K562 (cell line): ENCODE measurements around the gene GJB4. TPM values are rescaled to one million over a fixed set of nuclear protein-coding genes. Genes with fewer than 3 reads are reported as not detected.

Experiments
- ATAC-seq: fragments of 200-7000 bp; cut with Tn5 transposase; 3 replicates; pipeline ENCODE4 v1.9.1; 2020; ENCODE audit warnings: moderate library complexity
- BruUV-seq: library from RNA; stranded (reverse); fragments of 400-500 nt; replicated peaks from 2 replicates; lab custom pipeline; 2021; lab: Mats Ljungman, UMichigan
- CTCF ChIA-PET: fragments of 300-600 bp; formaldehyde crosslinking; extraction: SDS; loops from one replicate; lab custom pipeline; 2021; ENCODE audit warnings: low intra/inter-chr PET ratio; lab: Yijun Ruan, JAX
- POLR2A ChIA-PET: fragments of 300-600, 350-650 bp; sonication (Branson Sonifier 250); formaldehyde crosslinking; extraction: SDS; loops from one replicate; lab custom pipeline; 2021; ENCODE audit warnings: antibody characterized with exemption, inconsistent platforms; lab: Yijun Ruan, JAX
- DNase-seq, 4 experiments: peaks; one replicate each; pipeline versions ENCODE4 v3.0.0 to v3.0.0-alpha.2; 2011 to 2018; ENCODE audit warnings: low spot score in 3 of 4, mixed read lengths in 3 of 4; ENCODE audit errors: extremely low read depth in 1 of 4
- FAIRE-seq: peaks from 2 replicates; lab custom pipeline; 2011; peaks lifted over from hg19 to GRCh38; lab: Jason Lieb, UNC
- H2AFZ ChIP-seq: 2 replicates; pipeline ENCODE4 v1.6.0; 2011; ENCODE audit warnings: low read depth, low read length, control low read depth, inconsistent platforms
- H3K27ac ChIP-seq: fragments of 200-600 bp; 3 replicates; pipeline ENCODE4 v1.8.0; 2011; ENCODE audit warnings: low read depth, mild to moderate bottlenecking, control low read depth, inconsistent platforms, low read length, moderate library complexity, mixed read lengths; ENCODE audit errors: extremely low read depth
- H3K27me3 ChIP-seq, 2 experiments: fragments of 300-600 bp in 1 of 2; 2 replicates in 1 of 2; 3 replicates in 1 of 2; pipeline versions ENCODE4 v1.6.0 to v1.8.0; 2011; ENCODE audit warnings: inconsistent platforms in 2 of 2, low read length in 2 of 2, mild to moderate bottlenecking in 1 of 2, mixed read lengths in 1 of 2, moderate library complexity in 1 of 2; ENCODE audit not compliant: control insufficient read depth in 2 of 2, insufficient read depth in 2 of 2
- H3K36me3 ChIP-seq: fragments of 300-600 bp; 3 replicates; pipeline ENCODE4 v1.8.0; 2011; ENCODE audit warnings: mild to moderate bottlenecking, low read length, inconsistent platforms; ENCODE audit not compliant: control insufficient read depth, insufficient read depth
- H3K4me1 ChIP-seq, 2 experiments: fragments of 200-600 bp in 1 of 2; replicated peaks in 1 of 2; 2 replicates in 1 of 2; 3 replicates in 1 of 2; pipeline versions ENCODE4 v1.5.1 to v1.8.0; 2011; ENCODE audit warnings: inconsistent platforms in 2 of 2, low read length in 2 of 2, mild to moderate bottlenecking in 1 of 2, mixed read lengths in 1 of 2, moderate library complexity in 1 of 2; ENCODE audit not compliant: control insufficient read depth in 2 of 2, insufficient read depth in 2 of 2
- H3K4me2 ChIP-seq: 2 replicates; pipeline ENCODE4 v1.6.1; 2011; ENCODE audit warnings: low read length, control low read depth, inconsistent platforms, mixed read lengths; ENCODE audit not compliant: insufficient read depth
- H3K4me3 ChIP-seq: fragments of 200-600 bp; sonication (generic), shearing (Covaris generic); 2 replicates; pipeline ENCODE4 v1.5.1; 2016; ENCODE audit warnings: control low read depth, inconsistent platforms
- H3K79me2 ChIP-seq: fragments of 200-600 bp; 3 replicates; pipeline ENCODE4 v1.8.0; 2011; ENCODE audit warnings: low read length, inconsistent platforms; ENCODE audit not compliant: control insufficient read depth, insufficient read depth
- H3K9ac ChIP-seq, 2 experiments: 2 replicates each; pipeline versions ENCODE4 v1.6.0 to v1.6.1; 2011; ENCODE audit warnings: low read depth in 2 of 2, low read length in 2 of 2, control low read depth in 1 of 2, inconsistent platforms in 1 of 2, mild to moderate bottlenecking in 1 of 2, mixed read lengths in 1 of 2; ENCODE audit not compliant: insufficient read depth in 1 of 2
- H3K9me1 ChIP-seq: one replicate; pipeline ENCODE4 v1.6.0; 2011; ENCODE audit warnings: inconsistent platforms, mild to moderate bottlenecking, low read length, moderate library complexity; ENCODE audit not compliant: control insufficient read depth, insufficient read depth
- H3K9me3 ChIP-seq: replicated peaks from 2 replicates; pipeline ENCODE4 v1.5.1; 2011; ENCODE audit warnings: low read depth, low read length, inconsistent platforms; ENCODE audit not compliant: control insufficient read depth, insufficient read depth
- H4K20me1 ChIP-seq: replicated peaks from 2 replicates; pipeline ENCODE4 v1.6.1; 2011; ENCODE audit warnings: low read length, inconsistent platforms, mixed read lengths; ENCODE audit not compliant: control insufficient read depth, insufficient read depth
- ELF1 ChIP-seq: fragments of 200-800 bp; sonication (Bioruptor generic); IDR thresholded peaks from 2 replicates; pipeline ENCODE4 v1.6.1; 2016; ENCODE audit warnings: missing genetic modification characterization, missing compliant biosample characterization
- HCFC1 ChIP-seq: IDR thresholded peaks from 2 replicates; pipeline ENCODE4 v1.6.1; 2012; ENCODE audit warnings: low read depth, low read length, improper control_type of control experiment
- MCM2 ChIP-seq: fragments of 450-650 bp; IDR thresholded peaks from 2 replicates; pipeline ENCODE4 v1.6.1; 2017; ENCODE audit warnings: low read depth, mild to moderate bottlenecking
- REST ChIP-seq, 2 experiments: fragments of 450-650 bp; formaldehyde crosslinking in 1 of 2; IDR thresholded peaks; 2 replicates each; pipeline versions ENCODE4 v1.4.0 to v1.6.1; 2014 to 2020; ENCODE audit warnings: mild to moderate bottlenecking in 2 of 2, borderline replicate concordance in 1 of 2, low read depth in 1 of 2
- SRSF3 ChIP-seq: fragments of 200-400 bp; formaldehyde crosslinking; IDR thresholded peaks from 2 replicates; pipeline ENCODE4 v1.6.1; 2016; ENCODE audit warnings: mild to moderate bottlenecking, low read length, moderate library complexity; ENCODE audit not compliant: insufficient read depth
- U2AF2 ChIP-seq: fragments of 200-400 bp; formaldehyde crosslinking; optimal IDR thresholded peaks from 2 replicates; pipeline ENCODE3; 2017; ENCODE audit warnings: low read depth, mild to moderate bottlenecking, low read length
- ZEB2 ChIP-seq: fragments of 450-650 bp; IDR thresholded peaks from 2 replicates; pipeline ENCODE4 v1.6.1; 2016
- ZNF143 ChIP-seq: sonication (generic); formaldehyde crosslinking; IDR thresholded peaks from 2 replicates; pipeline ENCODE4 v1.9.0; 2022; ENCODE audit warnings: mild to moderate bottlenecking, missing genetic modification reagents
- ZNF175 ChIP-seq: fragments of 200-800 bp; sonication (Bioruptor generic); IDR thresholded peaks from 2 replicates; pipeline ENCODE4 v1.6.1; 2016; ENCODE audit warnings: low read depth, mild to moderate bottlenecking, missing genetic modification characterization, missing compliant biosample characterization
- WGBS: fragments of 100-300 bp; shearing (Covaris generic); methylation state at CpG from one replicate; pipeline ENCODE4 v1.1.6; 2016; ENCODE audit warnings: low coverage, mixed read lengths; ENCODE audit not compliant: insufficient coverage; ENCODE audit errors: missing lambda C conversion rate; 5-methylcytosine and 5-hydroxymethylcytosine counted together
- in situ Hi-C: fragments of 300-500 bp; cut with MboI; formaldehyde crosslinking; loops from 4 replicates; pipeline ENCODE4 v1.15.0; 2018; ENCODE audit warnings: inconsistent platforms, mixed read lengths
- intact Hi-C: fragments of 100-400 bp; cut with micrococcal nuclease; formaldehyde crosslinking; loops from 2 replicates; pipeline ENCODE4 v1.14.2; 2022
- polyA plus RNA-seq, 8 experiments: library from polyadenylated mRNA; depleted of rRNA in 4 of 8; stranded (reverse) in 5 of 8; unstranded in 3 of 8; fragments of >200 nt; fragmentation: Nextera tagmentation in 2 of 8; fragmentation: Illumina TruSeq in 1 of 8; extraction: Ambion mirVana in 2 of 8; extraction: Trizol in 1 of 8; gene quantifications; 2 replicates each; pipeline versions ENCODE4 v1.2.1 to v1.2.3, GENCODE V29; 2011 to 2014; ENCODE audit warnings: inconsistent platforms in 1 of 8, missing spikeins in 1 of 8
- total RNA-seq, 7 experiments: library from RNA; depleted of rRNA in 6 of 7; stranded (reverse); fragments of >200 nt in 6 of 7; fragmentation: Illumina TruSeq in 2 of 7; extraction: Trizol in 2 of 7; gene quantifications; 2 replicates each; pipeline versions ENCODE4 v1.2.1 to v1.2.3, GENCODE V29; 2011 to 2021; ENCODE audit warnings: low replicate concordance in 1 of 7
- TF ChIP-seq, protein P1 (sequence below): sonication (generic); formaldehyde crosslinking; IDR thresholded peaks from 2 replicates; pipeline ENCODE4 v1.9.0; 2022; ENCODE audit warnings: mild to moderate bottlenecking, missing genetic modification reagents
- TF ChIP-seq, protein P2 (sequence below): sonication (generic); formaldehyde crosslinking; IDR thresholded peaks from 2 replicates; pipeline ENCODE4 v1.5.0; 2020; ENCODE audit warnings: missing genetic modification reagents

Gene GJB4
- total and polyA plus RNA-seq, 9 of the 15 experiments (the other 6 are each of a cell fraction or from before 2014, with no cell fraction given) = 0.03 TPM; not detected in 8

- DNase-seq (peak; percentile 14 to 37 (median 26)), FAIRE-seq (peak; percentile 46), ATAC-seq (peak; percentile 63; the same call in 1 of the 3 replicates)
- Histone ChIP-seq H3K27me3 (peaks cover 0 to 9% of the 10 kb centered on the region in 2 experiments; a peak in 1 of 5 replicates), H3K9me1 (no peaks in the 10 kb centered on the region), H3K9me3 (no peaks in the 10 kb centered on the region), H3K4me3 (no peak overlapping the region), H3K36me3 (no peaks in the 10 kb centered on the region), H3K4me2 (no peak overlapping the region), H4K20me1 (no peaks in the 10 kb centered on the region), H3K79me2 (no peaks in the 10 kb centered on the region), H3K9ac (no peak overlapping the region), H2AFZ (no peak overlapping the region), H3K27ac (no peak overlapping the region), H3K4me1 (no peaks in the 10 kb centered on the region)
- intact Hi-C loops (no loop called here), in situ Hi-C loops (no loop called here)
- ChIA-PET POLR2A (no interaction called here), CTCF (no interaction called here)
- BruUV-seq = no TSS peak
- 0% methylated on average over 4 of the region's 4 CpGs for WGBS
- TF ChIP-seq SRSF3 (no peak), ZNF175 (CRISPR knock-in tag) (no peak), HCFC1 (peak; percentile 89), REST (IDR thresholded peaks at IDR 0.05; ENCODE audit: borderline replicate concordance) (0 out of 2 replicates have a peak, but pooled peaks have one; percentile 7), REST (CRISPR knock-in tag; IDR thresholded peaks at IDR 0.05; ENCODE audit: low read depth) (no peak), ELF1 (tag) (no peak), U2AF2 (no peak), ZEB2 (no peak), MCM2 (no peak), ZNF143 (CRISPR knock-in tag) (peak; percentile 77)
- TF ChIP-seq, protein P1, sequence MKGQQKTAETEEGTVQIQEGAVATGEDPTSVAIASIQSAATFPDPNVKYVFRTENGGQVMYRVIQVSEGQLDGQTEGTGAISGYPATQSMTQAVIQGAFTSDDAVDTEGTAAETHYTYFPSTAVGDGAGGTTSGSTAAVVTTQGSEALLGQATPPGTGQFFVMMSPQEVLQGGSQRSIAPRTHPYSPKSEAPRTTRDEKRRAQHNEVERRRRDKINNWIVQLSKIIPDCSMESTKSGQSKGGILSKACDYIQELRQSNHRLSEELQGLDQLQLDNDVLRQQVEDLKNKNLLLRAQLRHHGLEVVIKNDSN (CRISPR knock-in tag) = peak; percentile 69
- TF ChIP-seq, protein P2, sequence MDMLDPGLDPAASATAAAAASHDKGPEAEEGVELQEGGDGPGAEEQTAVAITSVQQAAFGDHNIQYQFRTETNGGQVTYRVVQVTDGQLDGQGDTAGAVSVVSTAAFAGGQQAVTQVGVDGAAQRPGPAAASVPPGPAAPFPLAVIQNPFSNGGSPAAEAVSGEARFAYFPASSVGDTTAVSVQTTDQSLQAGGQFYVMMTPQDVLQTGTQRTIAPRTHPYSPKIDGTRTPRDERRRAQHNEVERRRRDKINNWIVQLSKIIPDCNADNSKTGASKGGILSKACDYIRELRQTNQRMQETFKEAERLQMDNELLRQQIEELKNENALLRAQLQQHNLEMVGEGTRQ = peak; percentile 93
These were observed 48.1 kb upstream of the GJB4 start for GRCh38 chr1:34711485-34711884.
